Keratinocyte (primary cell): ENCODE measurements around the gene ENO1.
"Not testable (repeated sequence)": the region's sequence is repeated elsewhere in the genome, so short reads cannot be mapped to it uniquely, and the experiment has no call there.

ENCODE experiments used
- CTCF ChIP-seq, 3 experiments: IDR thresholded peaks in 1 of 3; conservative IDR thresholded peaks in 1 of 3; optimal IDR thresholded peaks in 1 of 3; 2 replicates in 2 of 3; 3 replicates in 1 of 3; pipeline versions ENCODE3 to v1.5.1; 2011; ENCODE audit warnings: low read length in 3 of 3, mild to moderate bottlenecking in 3 of 3, moderate library complexity in 2 of 3, control low read depth in 1 of 3, inconsistent platforms in 1 of 3; ENCODE audit not compliant: insufficient read depth in 2 of 3; ENCODE audit errors: extremely low read depth in 1 of 3
- EZH2 ChIP-seq: IDR thresholded peaks from one replicate; pipeline ENCODE4 v1.6.1; 2012; ENCODE audit warnings: inconsistent platforms, mild to moderate bottlenecking, low read length, moderate library complexity

- TF ChIP-seq CTCF (optimal IDR thresholded peaks at IDR 0.05 in 1 of 3, IDR thresholded peaks at IDR 0.05 in 1 of 3, conservative IDR thresholded peaks at IDR 0.05 in 1 of 3; ENCODE audit: extremely low read depth in 1 of 3, insufficient read depth in 2 of 3, low read length in 3 of 3); EZH2: not testable (repeated sequence)
Observed at GRCh38 chr1:8884105-8884504, 5.6 kb upstream of the ENO1 start.
